Measurements from ENCODE around the gene SLC38A10.

GRCh38 chr17:81341516-81342268 lies 46.6 kb upstream of the SLC38A10 start:
- no peak for TF ChIP-seq CTCF (IDR thresholded peaks at IDR 0.05)
- no peak for TF ChIP-seq POLR2A (IDR thresholded peaks at IDR 0.05)
